SU-DHL-6 (cell line): Measurements from ENCODE around the gene MARK1.

ENCODE experiments used
- H2AFZ ChIP-seq: fragments of 200-600 bp; sonication (generic); 2 replicates; pipeline ENCODE4 v1.6.1; 2014; ENCODE audit warnings: low read depth, mild to moderate bottlenecking, moderate library complexity, mixed read lengths, antibody characterized with exemption, low read length; ENCODE audit not compliant: severe bottlenecking
- H3F3A ChIP-seq: fragments of 200-600 bp; shearing (Covaris generic); 2 replicates; pipeline ENCODE4 v1.6.0; 2016; ENCODE audit warnings: antibody characterized with exemption, mild to moderate bottlenecking; ENCODE audit not compliant: insufficient read depth
- H3K27ac ChIP-seq: fragments of 200-600 bp; sonication (generic); 2 replicates; pipeline ENCODE4 v1.5.1; 2016; ENCODE audit warnings: low read depth, mild to moderate bottlenecking, low read length, moderate library complexity, mixed read lengths
- H3K27me3 ChIP-seq: fragments of 200-600 bp; sonication (generic), shearing (Covaris generic); 2 replicates; pipeline ENCODE4 v1.6.0; 2014; ENCODE audit warnings: mild to moderate bottlenecking, low read length
- H3K36me3 ChIP-seq: fragments of 200-600 bp; sonication (generic); 2 replicates; pipeline ENCODE4 v1.6.1; 2014; ENCODE audit warnings: mild to moderate bottlenecking, low read length, mixed read lengths
- H3K4me2 ChIP-seq: fragments of 300-600, 200-600 bp; shearing (Covaris generic), sonication (generic); 2 replicates; pipeline ENCODE4 v1.6.0; 2014; ENCODE audit warnings: low read length, low read depth, mild to moderate bottlenecking; ENCODE audit not compliant: poor library complexity, severe bottlenecking
- H3K4me3 ChIP-seq: fragments of 200-600 bp; sonication (generic); 2 replicates; pipeline ENCODE4 v1.5.1; 2014; ENCODE audit warnings: antibody characterized with exemption, low read length, mild to moderate bottlenecking, mixed read lengths; ENCODE audit not compliant: insufficient read depth, poor library complexity, severe bottlenecking
- H3K79me2 ChIP-seq: fragments of 200-600 bp; sonication (generic); 2 replicates; pipeline ENCODE4 v1.6.1; 2014; ENCODE audit warnings: mild to moderate bottlenecking, low read length, moderate library complexity; ENCODE audit not compliant: insufficient read depth
- H3K9ac ChIP-seq: fragments of 200-600 bp; sonication (generic); 2 replicates; pipeline ENCODE4 v1.7.0; 2014; ENCODE audit warnings: mild to moderate bottlenecking, low read length
- H3K9me2 ChIP-seq: fragments of 200-600 bp; sonication (generic); replicated peaks from 2 replicates; pipeline ENCODE4 v1.6.1; 2014; ENCODE audit warnings: low read length; ENCODE audit not compliant: insufficient read depth
- H3K9me3 ChIP-seq: fragments of 200-600 bp; sonication (generic); 2 replicates; pipeline ENCODE4 v1.6.1; 2014; ENCODE audit warnings: low read length, mixed read lengths; ENCODE audit not compliant: insufficient read depth
- H4K20me1 ChIP-seq: fragments of 200-600 bp; sonication (generic); 2 replicates; pipeline ENCODE4 v1.6.1; 2014; ENCODE audit warnings: low read depth, mild to moderate bottlenecking, antibody characterized with exemption, low read length, moderate library complexity, mixed read lengths
- CTCF ChIP-seq: fragments of 200-600 bp; sonication (generic); IDR thresholded peaks from one replicate; pipeline ENCODE4 v1.5.1; 2017; ENCODE audit warnings: antibody characterized with exemption, mild to moderate bottlenecking, low read length, moderate library complexity; ENCODE audit not compliant: insufficient read depth, poor library complexity, severe bottlenecking
- EZH2phosphoT487 ChIP-seq: fragments of 200-600 bp; sonication (generic), shearing (Covaris generic); conservative IDR thresholded peaks from 2 replicates; pipeline ENCODE4 v1.6.1; 2018; ENCODE audit warnings: mild to moderate bottlenecking, antibody characterized with exemption, low read length, moderate library complexity, mixed read lengths

MARK1 gene

DNA sequence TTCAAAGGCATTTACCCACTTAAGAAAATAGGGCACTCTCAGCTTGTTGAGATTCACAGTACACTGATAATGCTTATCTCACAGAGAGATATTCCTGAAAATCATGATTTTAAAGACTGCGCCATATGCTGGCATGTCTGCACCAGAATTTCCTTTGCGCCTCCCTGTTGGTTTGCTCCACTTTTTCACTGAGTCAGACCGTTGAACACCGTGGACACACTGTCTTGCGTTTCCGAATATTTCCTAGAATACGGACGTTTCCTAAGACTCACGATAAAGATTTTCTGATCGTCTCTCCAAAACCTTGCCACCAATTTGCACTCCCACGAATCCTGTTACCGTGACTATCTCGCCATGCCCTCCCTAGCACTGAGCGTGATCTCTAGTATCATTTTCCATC is 161.7 kb downstream of the MARK1 start:
- no peak overlapping the region for H3K4me2 ChIP-seq
- no peak overlapping the region for H3K4me3 ChIP-seq

GRCh38 chr1:220690140-220691052 is 162.5 kb downstream of the MARK1 start, which contains the start of gene C1orf115:
TSS of gene C1orf115 (plus strand) at chr1:220690363. CDS start at chr1:220690403, 40 bp downstream.
- Histone ChIP-seq H3K79me2 (no peaks in the 10 kb centered on the region), H3K4me2 (no peak within 1 kb of the TSS), H3K4me3 (no peak within 1 kb of the TSS), H3K9me3 (no peaks in the 10 kb centered on the region), H3K36me3 (no peaks in the 10 kb centered on the region), H3K27ac (no peak within 1 kb of the TSS), H3K9me2 (no peaks in the 10 kb centered on the region), H2AFZ (no peak within 1 kb of the TSS), H4K20me1 (no peaks in the 10 kb centered on the region), H3K9ac (no peak within 1 kb of the TSS), H3F3A (no peaks in the 10 kb centered on the region), H3K27me3 (no peaks in the 10 kb centered on the region)
- TF ChIP-seq CTCF (no peak), EZH2phosphoT487 (no peak)

More for the DNA sequence above, 161.7 kb downstream of the MARK1 start:
- Histone ChIP-seq H3K36me3 (no peaks in the 10 kb centered on the region), H3K79me2 (no peaks in the 10 kb centered on the region), H3K9me2 (no peaks in the 10 kb centered on the region), H2AFZ (no peak overlapping the region), H4K20me1 (no peaks in the 10 kb centered on the region), H3K27me3 (no peaks in the 10 kb centered on the region), H3K9ac (no peak overlapping the region), H3K27ac (no peak overlapping the region), H3K9me3 (no peaks in the 10 kb centered on the region), H3F3A (no peaks in the 10 kb centered on the region)
- no peak for TF ChIP-seq EZH2phosphoT487
- TF ChIP-seq CTCF: no peak

GRCh38 chr1:220691053-220691684 is 163.2 kb downstream of the MARK1 start:
- TF ChIP-seq EZH2phosphoT487: no peak
- no peak overlapping the region for H3K4me3 ChIP-seq
- H3K27ac ChIP-seq: no peak overlapping the region
- no peaks in the 10 kb centered on the region for H3K79me2 ChIP-seq
- H3K27me3 ChIP-seq: no peaks in the 10 kb centered on the region
- H3K36me3 ChIP-seq: no peaks in the 10 kb centered on the region
- no peaks in the 10 kb centered on the region for H3F3A ChIP-seq
- no peaks in the 10 kb centered on the region for H3K9me3 ChIP-seq
- H2AFZ ChIP-seq: no peak overlapping the region
- no peaks in the 10 kb centered on the region for H4K20me1 ChIP-seq
- no peak overlapping the region for H3K4me2 ChIP-seq
- no peaks in the 10 kb centered on the region for H3K9me2 ChIP-seq
- H3K9ac ChIP-seq: no peak overlapping the region
